GM12878 (cell line): Measurements from ENCODE around the gene GOLGA5. TPM values are rescaled to one million over a fixed set of nuclear protein-coding genes. Genes with fewer than 3 reads are reported as not detected.

Source experiments
- ATF2 ChIP-seq: IDR thresholded peaks from 2 replicates; pipeline ENCODE4 v1.6.1; 2012; ENCODE audit warnings: low read length, inconsistent platforms
- ATF7 ChIP-seq: fragments of 450-650 bp; IDR thresholded peaks from 2 replicates; pipeline ENCODE4 v1.6.1; 2016; ENCODE audit warnings: low read depth, mild to moderate bottlenecking
- BCL11A ChIP-seq: IDR thresholded peaks from 2 replicates; pipeline ENCODE4 v1.6.1; 2011; ENCODE audit warnings: low read depth, low read length
- CBX3 ChIP-seq: fragments of 200-600 bp; sonication (generic); IDR thresholded peaks from 2 replicates; pipeline ENCODE4 v1.6.1; 2016; ENCODE audit warnings: low read depth, borderline replicate concordance
- CEBPB ChIP-seq, 2 experiments: fragments of 150-350 bp in 1 of 2; IDR thresholded peaks; 2 replicates each; pipeline ENCODE4 v1.6.1; 2012 to 2014; ENCODE audit warnings: low read depth in 2 of 2, low read length in 2 of 2, borderline replicate concordance in 1 of 2, inconsistent platforms in 1 of 2
- CTCF ChIP-seq, 3 experiments: IDR thresholded peaks in 2 of 3; conservative IDR thresholded peaks in 1 of 3; 2 replicates each; pipeline ENCODE4 v1.5.1; 2011; ENCODE audit warnings: low read depth in 3 of 3, low read length in 3 of 3, mild to moderate bottlenecking in 3 of 3, control low read depth in 2 of 3, moderate library complexity in 2 of 3, inconsistent platforms in 1 of 3, mixed read lengths in 1 of 3; ENCODE audit not compliant: control insufficient read depth in 2 of 3, insufficient read depth in 1 of 3; ENCODE audit errors: extremely low read depth in 1 of 3
- E2F4 ChIP-seq: IDR thresholded peaks from 2 replicates; pipeline ENCODE4 v1.6.1; 2012; ENCODE audit warnings: low read depth, low read length, improper control_type of control experiment
- EGR1 ChIP-seq, 2 experiments: IDR thresholded peaks; 1 replicate in 1 of 2; 2 replicates in 1 of 2; pipeline ENCODE4 v1.6.1; 2011 to 2012; ENCODE audit warnings: low read depth in 2 of 2, low read length in 2 of 2, borderline replicate concordance in 1 of 2, mild to moderate bottlenecking in 1 of 2, moderate library complexity in 1 of 2
- FOS ChIP-seq: IDR thresholded peaks from 3 replicates; pipeline ENCODE4 v1.6.1; 2011; ENCODE audit warnings: borderline replicate concordance; ENCODE audit not compliant: insufficient read length; ENCODE audit errors: extremely low read depth
- HSF1 ChIP-seq: fragments of 150-350 bp; IDR thresholded peaks from 2 replicates; pipeline ENCODE4 v1.6.1; 2014; ENCODE audit warnings: mild to moderate bottlenecking, low read depth, low read length
- IKZF1 ChIP-seq: fragments of 450-650 bp; conservative IDR thresholded peaks from 2 replicates; pipeline ENCODE4 v1.6.1; 2017; ENCODE audit warnings: antibody characterized with exemption, mild to moderate bottlenecking
- IRF4 ChIP-seq: IDR thresholded peaks from 2 replicates; pipeline ENCODE4 v1.6.1; 2011; ENCODE audit warnings: low read depth, low read length
- MYB ChIP-seq: fragments of 150-350 bp; IDR thresholded peaks from 2 replicates; pipeline ENCODE4 v1.6.1; 2014; ENCODE audit warnings: mild to moderate bottlenecking, low read depth, low read length, borderline replicate concordance
- NR2F1 ChIP-seq: fragments of 450-650 bp; conservative IDR thresholded peaks from 2 replicates; pipeline ENCODE4 v1.6.1; 2017; ENCODE audit warnings: mild to moderate bottlenecking
- POLR2A ChIP-seq: IDR thresholded peaks from 2 replicates; pipeline ENCODE4 v1.6.1; 2011; ENCODE audit warnings: low read depth, mild to moderate bottlenecking, low read length
- POU2F2 ChIP-seq: IDR thresholded peaks from 3 replicates; pipeline ENCODE4 v1.6.1; 2011; ENCODE audit warnings: low read depth, mild to moderate bottlenecking, low read length, borderline replicate concordance
- SMAD5 ChIP-seq: IDR thresholded peaks from 2 replicates; pipeline ENCODE4 v1.6.1; 2016; ENCODE audit warnings: antibody characterized with exemption, low read depth
- SP1 ChIP-seq: IDR thresholded peaks from one replicate; pipeline ENCODE4 v1.6.1; 2011; ENCODE audit warnings: low read depth, low read length
- SREBF2 ChIP-seq: IDR thresholded peaks from 2 replicates; pipeline ENCODE4 v1.6.1; 2012; ENCODE audit warnings: mild to moderate bottlenecking, low read length
- STAT3 ChIP-seq: IDR thresholded peaks from 2 replicates; pipeline ENCODE4 v1.6.1; 2011; ENCODE audit warnings: low read depth, low read length, improper control_type of control experiment
- TAF1 ChIP-seq: IDR thresholded peaks from 2 replicates; pipeline ENCODE4 v1.6.1; 2011; ENCODE audit warnings: mild to moderate bottlenecking, low read depth, low read length, borderline replicate concordance
- polyA plus RNA-seq, 11 experiments: library from polyadenylated mRNA; depleted of rRNA in 4 of 11; unstranded in 6 of 11; stranded (reverse) in 5 of 11; fragments of >200 nt; fragmentation: Nextera tagmentation in 4 of 11; fragmentation: Illumina TruSeq in 1 of 11; extraction: Ambion mirVana in 4 of 11; extraction: Trizol in 1 of 11; gene quantifications; 1 replicate in 1 of 11; 2 replicates in 10 of 11; pipeline versions ENCODE4 v1.2.1 to v1.2.3, GENCODE V29; 2011 to 2016; ENCODE audit warnings: inconsistent platforms in 2 of 11, missing spikeins in 2 of 11, low read depth in 1 of 11
- total RNA-seq, 4 experiments: library from RNA; depleted of rRNA in 3 of 4; stranded (reverse); fragments of >200 nt in 3 of 4; fragmentation: Illumina TruSeq in 1 of 4; extraction: Trizol in 1 of 4; gene quantifications; 2 replicates each; pipeline versions ENCODE4 v1.2.1 to v1.2.3, GENCODE V29; 2013 to 2021

The GOLGA5 gene
- total and polyA plus RNA-seq, 10 of the 15 experiments (the other 5 are each of a cell fraction or from before 2014, with no cell fraction given) = 10.9 to 30.1 (median 19.7) TPM

- TF ChIP-seq ATF2 (peak; percentile 67; the same call in 1 of the 2 replicates), CBX3 (no peak), EGR1 (IDR thresholded peaks at IDR 0.05; ENCODE audit: borderline replicate concordance in 1 of 2, low read depth in 2 of 2, low read length in 2 of 2) (no peak), POU2F2 (no peak), SP1 (no peak), CEBPB (IDR thresholded peaks at IDR 0.05; ENCODE audit: borderline replicate concordance in 1 of 2, low read depth in 2 of 2, low read length in 2 of 2) (no peak), ATF7 (no peak), SREBF2 (no peak), MYB (no peak), CTCF (IDR thresholded peaks at IDR 0.05 in 2 of 3, conservative IDR thresholded peaks at IDR 0.05 in 1 of 3; ENCODE audit: control insufficient read depth in 2 of 3, extremely low read depth in 1 of 3, insufficient read depth in 1 of 3, low read depth in 3 of 3, low read length in 3 of 3) (no peak), BCL11A (peak; percentile 74), FOS (no peak), NR2F1 (no peak), HSF1 (no peak), IRF4 (peak; percentile 50; the same call in 1 of the 2 replicates), SMAD5 (no peak), IKZF1 (no peak), POLR2A (no peak), E2F4 (no peak), STAT3 (no peak), TAF1 (no peak)
These were observed 23.6 kb upstream of the GOLGA5 start (continued) for GRCh38 chr14:92770484-92770883.
